ENCODE data around the gene BCAR3. TPM values are rescaled to one million over a fixed set of nuclear protein-coding genes. Genes with fewer than 3 reads are reported as not detected.
A peak's percentile ranks its signal among the peaks of the same experiment; 100 is the strongest.

The BCAR3 gene
- total RNA-seq, 4 donors from 2014 or later = 29.6 to 46.7 (median 37.0) TPM

DNA sequence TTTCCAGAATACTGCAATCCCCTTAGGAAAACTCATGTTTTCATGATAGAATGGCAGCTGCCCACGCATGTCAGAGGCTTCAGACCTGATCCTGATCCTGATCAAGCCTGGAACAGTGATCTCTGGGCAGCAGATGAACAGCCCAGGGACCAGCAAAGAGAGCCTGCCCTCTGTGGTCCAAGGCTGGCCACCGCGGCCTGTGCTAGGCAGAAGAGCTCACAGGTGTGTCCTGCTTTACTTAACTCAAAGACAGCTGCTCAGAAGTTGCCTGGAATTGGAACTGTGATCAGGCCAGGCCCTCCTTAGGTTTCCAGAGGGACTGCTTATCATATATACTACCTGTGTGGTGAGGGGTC, 21.2 kb upstream of the BCAR3 start:
- no peaks in the 10 kb centered on the region for H3K9me3 ChIP-seq
- peak overlapping the region; percentile 84 to 86 (median 85) for H3K27ac ChIP-seq
- H3K4me1 ChIP-seq = peaks cover 28 to 36% of the 10 kb centered on the region in 2 donors
- TF ChIP-seq, protein P1, sequence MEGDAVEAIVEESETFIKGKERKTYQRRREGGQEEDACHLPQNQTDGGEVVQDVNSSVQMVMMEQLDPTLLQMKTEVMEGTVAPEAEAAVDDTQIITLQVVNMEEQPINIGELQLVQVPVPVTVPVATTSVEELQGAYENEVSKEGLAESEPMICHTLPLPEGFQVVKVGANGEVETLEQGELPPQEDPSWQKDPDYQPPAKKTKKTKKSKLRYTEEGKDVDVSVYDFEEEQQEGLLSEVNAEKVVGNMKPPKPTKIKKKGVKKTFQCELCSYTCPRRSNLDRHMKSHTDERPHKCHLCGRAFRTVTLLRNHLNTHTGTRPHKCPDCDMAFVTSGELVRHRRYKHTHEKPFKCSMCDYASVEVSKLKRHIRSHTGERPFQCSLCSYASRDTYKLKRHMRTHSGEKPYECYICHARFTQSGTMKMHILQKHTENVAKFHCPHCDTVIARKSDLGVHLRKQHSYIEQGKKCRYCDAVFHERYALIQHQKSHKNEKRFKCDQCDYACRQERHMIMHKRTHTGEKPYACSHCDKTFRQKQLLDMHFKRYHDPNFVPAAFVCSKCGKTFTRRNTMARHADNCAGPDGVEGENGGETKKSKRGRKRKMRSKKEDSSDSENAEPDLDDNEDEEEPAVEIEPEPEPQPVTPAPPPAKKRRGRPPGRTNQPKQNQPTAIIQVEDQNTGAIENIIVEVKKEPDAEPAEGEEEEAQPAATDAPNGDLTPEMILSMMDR (IDR thresholded peaks at IDR 0.05) = no peak
- no peak for TF ChIP-seq POLR2A (IDR thresholded peaks at IDR 0.05)
- H3K27me3 ChIP-seq = no peaks in the 10 kb centered on the region
- H3K4me3 ChIP-seq (replicated peaks in 1 of 3) = no peak overlapping the region
- intact Hi-C loops (cut with DNase I) = no loop called here
- H3K36me3 ChIP-seq = no peaks in the 10 kb centered on the region
- WGBS, 2 donors = 29 to 32% methylated on average over 3 of the region's 3 CpGs
- DNase-seq = no peak

DNA sequence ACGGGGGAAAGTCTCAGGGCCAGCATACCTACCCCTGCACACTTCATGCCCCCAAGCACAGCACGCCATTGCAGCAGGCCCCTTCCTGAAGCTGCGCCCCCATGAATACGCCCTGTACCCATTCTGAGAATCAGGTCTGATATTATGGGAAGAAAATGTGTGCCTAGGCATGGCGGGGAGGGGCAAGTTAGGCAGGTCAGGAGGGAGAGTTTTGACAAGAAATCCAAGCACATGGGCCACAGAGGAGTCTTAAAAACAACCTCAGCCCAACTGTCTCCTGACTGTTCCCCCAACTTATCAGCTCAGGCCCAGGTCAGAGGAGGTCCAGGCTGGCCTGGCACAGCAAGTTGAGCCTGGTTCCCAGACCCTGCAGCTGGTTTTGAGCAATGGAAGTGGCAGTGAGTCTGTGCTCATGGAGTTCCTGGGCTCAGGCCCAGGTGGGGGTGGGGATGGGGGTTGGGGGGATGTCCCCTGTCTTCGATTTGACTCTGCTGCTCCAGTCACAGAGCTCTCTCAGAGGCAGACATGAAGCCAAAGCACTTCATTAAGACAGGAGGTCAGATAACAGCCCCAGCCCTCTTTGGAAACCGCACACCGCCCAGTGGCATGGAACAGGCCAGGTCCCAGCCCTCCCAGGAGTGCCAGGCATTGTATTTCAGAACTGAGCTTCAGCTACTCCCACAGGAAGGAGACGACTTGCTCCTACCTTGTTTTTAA, 20.6 kb upstream of the BCAR3 start:
- TF ChIP-seq, protein P1 (IDR thresholded peaks at IDR 0.05) = no peak
- peak in 1 of 2 donors; percentile 56 for TF ChIP-seq POLR2A (IDR thresholded peaks at IDR 0.05)
- DNase-seq = peak; percentile 78 to 81

DNA sequence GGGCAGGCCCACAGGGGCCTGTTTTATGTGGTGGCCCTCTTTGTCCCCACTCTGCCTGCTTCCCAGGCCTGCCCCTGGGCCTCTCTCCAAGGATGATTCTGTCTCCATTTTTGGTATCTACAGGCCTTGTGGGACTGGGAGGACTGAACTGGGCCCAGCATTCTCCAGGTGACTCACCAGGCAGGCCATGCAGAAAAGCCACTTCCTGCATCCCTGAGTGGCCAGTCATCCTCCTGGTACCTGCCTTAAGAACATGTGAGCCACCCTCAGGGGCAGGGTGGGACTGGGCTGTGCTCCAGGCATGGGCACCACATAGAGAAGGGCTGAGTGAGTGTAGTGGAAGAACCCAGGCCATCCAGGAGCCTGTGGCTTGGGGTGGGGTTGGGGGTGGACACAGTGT, 20.0 kb upstream of the BCAR3 start:
- Histone ChIP-seq H3K27me3 (no peaks in the 10 kb centered on the region), H3K36me3 (no peaks in the 10 kb centered on the region), H3K4me1 (peaks cover 28 to 36% of the 10 kb centered on the region in 2 donors), H3K9me3 (no peaks in the 10 kb centered on the region), H3K27ac (peak overlapping the region; percentile 84 to 86 (median 85)), H3K4me3 (replicated peaks in 1 of 3) (no peak overlapping the region)
- intact Hi-C loops (cut with DNase I) = no loop called here
- TF ChIP-seq, protein P1 (IDR thresholded peaks at IDR 0.05) = no peak
- no peak for TF ChIP-seq POLR2A (IDR thresholded peaks at IDR 0.05)
- DNase-seq = peak; percentile 67 to 72

More for the DNA sequence above, 20.6 kb upstream of the BCAR3 start:
- intact Hi-C loops (cut with DNase I) = no loop called here
- no peaks in the 10 kb centered on the region for H3K36me3 ChIP-seq
- H3K4me3 ChIP-seq (replicated peaks in 1 of 3) = no peak overlapping the region
- H3K27me3 ChIP-seq = no peaks in the 10 kb centered on the region
- H3K27ac ChIP-seq = peak overlapping the region; percentile 84 to 86 (median 85)
- no peaks in the 10 kb centered on the region for H3K9me3 ChIP-seq
- WGBS, 2 donors = 58 to 65% methylated on average over 8 to 9 of the region's 9 CpGs
- H3K4me1 ChIP-seq = peaks cover 28 to 36% of the 10 kb centered on the region in 2 donors

DNA sequence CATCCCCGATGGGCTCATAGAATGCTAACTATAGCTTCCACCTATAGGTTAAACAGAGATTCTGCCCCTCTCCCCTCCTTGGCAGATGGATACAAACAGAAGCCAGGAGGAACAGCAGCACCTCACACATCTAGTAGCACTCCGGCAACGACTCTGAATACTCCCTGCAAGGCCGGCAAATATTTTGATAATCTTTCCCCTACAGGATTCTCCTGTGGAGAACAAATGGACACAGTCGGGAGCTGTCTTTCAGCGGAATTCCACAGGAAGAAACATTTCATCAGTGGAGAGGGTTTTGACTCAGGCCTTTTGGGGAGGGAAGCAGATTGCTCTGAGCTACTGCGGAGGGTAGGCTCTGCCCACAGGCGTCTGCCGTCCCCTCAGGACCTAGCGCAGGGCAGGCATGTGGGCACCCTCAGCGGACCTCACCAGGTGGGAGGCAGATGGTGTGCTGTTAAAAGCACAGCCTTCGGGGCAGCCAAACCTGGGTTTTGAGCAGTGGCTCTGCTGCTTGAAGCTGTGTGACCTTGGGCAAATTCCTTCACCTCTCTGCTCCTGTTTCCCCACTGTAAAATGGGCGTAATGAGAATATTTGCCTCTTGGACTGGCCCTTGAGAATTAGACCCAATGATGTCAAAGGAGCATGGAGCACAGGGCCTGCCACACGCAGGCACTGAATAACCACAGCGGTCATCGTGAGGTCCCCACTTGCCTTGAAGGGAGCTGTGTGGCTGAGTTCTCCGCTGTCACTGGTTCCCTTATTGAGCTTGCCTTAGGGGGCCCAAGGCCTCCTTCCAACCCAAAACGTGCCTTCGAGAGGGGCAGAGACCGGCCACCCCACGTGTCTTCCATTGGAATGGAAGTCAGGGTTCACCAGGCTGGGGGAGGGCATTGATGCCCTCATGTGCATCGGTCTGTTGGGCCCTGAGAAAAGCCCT, 19.2 kb upstream of the BCAR3 start:
- H3K9me3 ChIP-seq = no peaks in the 10 kb centered on the region
- DNase-seq = no peak
- no peak overlapping the region for H3K4me3 ChIP-seq (replicated peaks in 1 of 3)
- H3K27me3 ChIP-seq = no peaks in the 10 kb centered on the region
- intact Hi-C loops (cut with DNase I) = no loop called here
- TF ChIP-seq, protein P1 (IDR thresholded peaks at IDR 0.05) = no peak
- no peak for TF ChIP-seq POLR2A (IDR thresholded peaks at IDR 0.05)
- 91 to 93% methylated on average over 22 of the region's 22 CpGs for WGBS, 2 donors
- H3K36me3 ChIP-seq = no peaks in the 10 kb centered on the region
- H3K27ac ChIP-seq = peak overlapping the region in 1 of 3 donors; percentile 85
- H3K4me1 ChIP-seq = peaks cover 28 to 36% of the 10 kb centered on the region in 2 donors
